H1 (cell line): Measurements from ENCODE around the gene PHLPP1. TPM values are rescaled to one million over a fixed set of nuclear protein-coding genes. Genes with fewer than 3 reads are reported as not detected.

Experiments used
- CTCF ChIA-PET: fragments of 300-600 bp; sonication (Branson Sonifier 250); formaldehyde crosslinking; loops from one replicate; lab custom pipeline; 2021; ENCODE audit not compliant: partially characterized antibody; lab: Charles Lee
- POLR2A ChIA-PET: fragments of 300-600 bp; sonication (Branson Sonifier 250); formaldehyde crosslinking; loops from one replicate; lab custom pipeline; 2021; ENCODE audit warnings: inconsistent platforms; ENCODE audit not compliant: partially characterized antibody; lab: Charles Lee
- DNase-seq, 2 experiments: peaks; one replicate each; pipeline versions ENCODE4 v3.0.0 to v3.0.0-alpha.2; 2010 to 2022; ENCODE audit warnings: low spot score in 2 of 2, low read depth in 1 of 2, mixed read lengths in 1 of 2
- FAIRE-seq: peaks from 2 replicates; lab custom pipeline; 2011; peaks lifted over from hg19 to GRCh38; lab: Jason Lieb, UNC
- H2AFZ ChIP-seq: 2 replicates; pipeline ENCODE4 v1.8.1; 2012; ENCODE audit warnings: low read length, inconsistent platforms
- H2AK5ac ChIP-seq: 2 replicates; pipeline ENCODE4 v1.6.1; 2013; ENCODE audit warnings: low read depth, low read length
- H2BK120ac ChIP-seq: replicated peaks from 2 replicates; pipeline ENCODE3; 2013; ENCODE audit warnings: low read depth, low read length, inconsistent platforms
- H2BK12ac ChIP-seq: 2 replicates; pipeline ENCODE4 v1.6.1; 2013; ENCODE audit warnings: low read depth, low read length
- H2BK15ac ChIP-seq: 2 replicates; pipeline ENCODE4 v1.6.1; 2013; ENCODE audit warnings: low read length
- H2BK20ac ChIP-seq: 2 replicates; pipeline ENCODE4 v1.6.1; 2013; ENCODE audit warnings: low read length
- H2BK5ac ChIP-seq: 2 replicates; pipeline ENCODE4 v1.6.1; 2013; ENCODE audit warnings: low read depth, low read length
- H3K14ac ChIP-seq: 2 replicates; pipeline ENCODE4 v1.6.1; 2013; ENCODE audit warnings: inconsistent platforms; ENCODE audit not compliant: insufficient read length
- H3K18ac ChIP-seq: 2 replicates; pipeline ENCODE4 v1.6.1; 2013; ENCODE audit warnings: low read length; ENCODE audit errors: extremely low read depth
- H3K23ac ChIP-seq: 2 replicates; pipeline ENCODE4 v1.6.1; 2013; ENCODE audit warnings: inconsistent platforms; ENCODE audit not compliant: insufficient read length
- H3K23me2 ChIP-seq: 2 replicates; pipeline ENCODE4 v1.6.1; 2013; ENCODE audit warnings: low read depth, low read length
- H3K27ac ChIP-seq: 2 replicates; pipeline ENCODE4 v1.6.1; 2011; ENCODE audit warnings: low read depth, low read length, inconsistent platforms
- H3K27me3 ChIP-seq, 4 experiments: replicated peaks in 1 of 4; 1 replicate in 1 of 4; 2 replicates in 3 of 4; pipeline versions ENCODE4 v1.6.1 to v1.8.1; 2011 to 2013; ENCODE audit warnings: low read length in 3 of 4, mild to moderate bottlenecking in 3 of 4, inconsistent platforms in 2 of 4, mixed read lengths in 2 of 4, moderate library complexity in 1 of 4; ENCODE audit not compliant: control insufficient read depth in 3 of 4, insufficient read depth in 3 of 4; ENCODE audit errors: extremely low read depth in 1 of 4
- H3K36me3 ChIP-seq, 4 experiments: 2 replicates each; pipeline versions ENCODE4 v1.6.1 to v1.8.1; 2011 to 2013; ENCODE audit warnings: mild to moderate bottlenecking in 4 of 4, low read length in 3 of 4, moderate library complexity in 2 of 4, control low read depth in 1 of 4, inconsistent platforms in 1 of 4; ENCODE audit not compliant: insufficient read depth in 4 of 4, control insufficient read depth in 2 of 4
- H3K4ac ChIP-seq: replicated peaks from 2 replicates; pipeline ENCODE3; 2013; ENCODE audit warnings: low read length, low read depth, mixed read lengths, inconsistent platforms; ENCODE audit not compliant: insufficient read length
- H3K4me1 ChIP-seq, 4 experiments: replicated peaks in 1 of 4; 1 replicate in 1 of 4; 2 replicates in 3 of 4; pipeline versions ENCODE4 v1.6.1 to v1.8.1; 2011 to 2013; ENCODE audit warnings: low read length in 3 of 4, inconsistent platforms in 2 of 4, mixed read lengths in 1 of 4; ENCODE audit not compliant: insufficient read depth in 4 of 4, control insufficient read depth in 3 of 4
- H3K4me2 ChIP-seq, 2 experiments: 2 replicates each; pipeline versions ENCODE4 v1.6.1 to v1.8.1; 2011 to 2013; ENCODE audit warnings: low read depth in 2 of 2, low read length in 2 of 2, control low read depth in 1 of 2, inconsistent platforms in 1 of 2, mild to moderate bottlenecking in 1 of 2; ENCODE audit not compliant: insufficient read depth in 1 of 2
- H3K4me3 ChIP-seq, 4 experiments: fragments of 200-600, 300-600 bp in 1 of 4; sonication (generic), shearing (Covaris generic), sonication (Bioruptor Twin) in 1 of 4; 2 replicates each; pipeline versions ENCODE4 v1.5.1 to v1.8.1; 2011 to 2016; ENCODE audit warnings: low read length in 4 of 4, low read depth in 3 of 4, control low read depth in 2 of 4, inconsistent platforms in 2 of 4, mild to moderate bottlenecking in 2 of 4, mixed read lengths in 1 of 4, moderate library complexity in 1 of 4; ENCODE audit not compliant: insufficient read depth in 2 of 4; ENCODE audit errors: extremely low read depth in 1 of 4
- H3K56ac ChIP-seq: replicated peaks from 2 replicates; pipeline ENCODE3; 2013; ENCODE audit warnings: low read depth, mild to moderate bottlenecking, mixed read lengths, low read length, inconsistent platforms; ENCODE audit not compliant: insufficient read length
- H3K79me1 ChIP-seq: 2 replicates; pipeline ENCODE4 v1.6.1; 2013; ENCODE audit warnings: low read depth, low read length, control low read depth
- H3K79me2 ChIP-seq, 2 experiments: 2 replicates each; pipeline versions ENCODE4 v1.6.1 to v1.8.1; 2012 to 2013; ENCODE audit warnings: low read length in 2 of 2, mild to moderate bottlenecking in 2 of 2, inconsistent platforms in 1 of 2; ENCODE audit not compliant: insufficient read depth in 2 of 2, control insufficient read depth in 1 of 2
- H3K9ac ChIP-seq, 4 experiments: replicated peaks in 1 of 4; 1 replicate in 1 of 4; 2 replicates in 3 of 4; pipeline versions ENCODE4 v1.6.1 to v1.8.1; 2011 to 2013; ENCODE audit warnings: low read depth in 3 of 4, low read length in 3 of 4, control low read depth in 2 of 4, mild to moderate bottlenecking in 2 of 4, moderate library complexity in 2 of 4, inconsistent platforms in 1 of 4; ENCODE audit errors: extremely low read depth in 1 of 4
- H3K9me3 ChIP-seq, 2 experiments: 2 replicates each; pipeline versions ENCODE4 v1.6.1 to v1.8.1; 2012 to 2013; ENCODE audit warnings: mild to moderate bottlenecking in 2 of 2, moderate library complexity in 2 of 2, control low read depth in 1 of 2, inconsistent platforms in 1 of 2, low read depth in 1 of 2, low read length in 1 of 2, mixed read lengths in 1 of 2; ENCODE audit not compliant: insufficient read depth in 2 of 2
- H4K20me1 ChIP-seq, 2 experiments: replicated peaks in 1 of 2; 2 replicates each; pipeline versions ENCODE3 to v1.8.1; 2011 to 2013; ENCODE audit warnings: inconsistent platforms in 2 of 2, low read length in 2 of 2, mild to moderate bottlenecking in 1 of 2; ENCODE audit not compliant: insufficient read depth in 2 of 2, control insufficient read depth in 1 of 2
- H4K5ac ChIP-seq: 2 replicates; pipeline ENCODE4 v1.6.1; 2013; ENCODE audit warnings: low read length, low read depth, mixed read lengths, inconsistent platforms; ENCODE audit not compliant: insufficient read length
- H4K8ac ChIP-seq: 2 replicates; pipeline ENCODE4 v1.8.0; 2013; ENCODE audit warnings: mild to moderate bottlenecking, moderate library complexity, low read length, inconsistent platforms; ENCODE audit not compliant: insufficient read depth; ENCODE audit errors: extremely low read depth
- H4K91ac ChIP-seq: replicated peaks from 2 replicates; pipeline ENCODE3; 2013; ENCODE audit warnings: low read length, mixed read lengths, inconsistent platforms; ENCODE audit not compliant: insufficient read length
- CEBPB ChIP-seq: IDR thresholded peaks from 2 replicates; pipeline ENCODE4 v1.6.1; 2012; ENCODE audit warnings: low read depth, low read length
- EGR1 ChIP-seq: IDR thresholded peaks from 2 replicates; pipeline ENCODE4 v1.6.1; 2011; ENCODE audit warnings: low read depth, low read length, borderline replicate concordance
- KDM1A ChIP-seq: fragments of 200-600, 300-600 bp; sonication (generic); IDR thresholded peaks from 2 replicates; pipeline ENCODE4 v1.7.1; 2016; ENCODE audit warnings: mild to moderate bottlenecking, low read length, borderline replicate concordance
- PHF8 ChIP-seq: fragments of 200-600 bp; sonication (generic); conservative IDR thresholded peaks from 2 replicates; pipeline ENCODE4 v1.7.1; 2012; ENCODE audit warnings: low read depth, mild to moderate bottlenecking, inconsistent platforms, low read length, moderate library complexity
- RFX5 ChIP-seq: IDR thresholded peaks from 2 replicates; pipeline ENCODE4 v1.6.1; 2011; ENCODE audit warnings: low read depth, low read length, improper control_type of control experiment, borderline replicate concordance
- SRF ChIP-seq: IDR thresholded peaks from 2 replicates; pipeline ENCODE4 v1.6.1; 2011; ENCODE audit warnings: mild to moderate bottlenecking, low read depth, low read length, moderate library complexity
- WGBS, 2 experiments: shearing (Covaris generic) in 1 of 2; methylation state at CpG; one replicate each; pipeline versions ENCODE4 v1.1.6 to v1.1.7; 2013 to 2015; ENCODE audit warnings: low lambda C conversion rate in 2 of 2, mixed read lengths in 2 of 2, inconsistent platforms in 1 of 2, low coverage in 1 of 2, missing lambda C conversion rate in 1 of 2; ENCODE audit not compliant: insufficient replicate concordance in 2 of 2, insufficient coverage in 1 of 2, insufficient read length in 1 of 2; ENCODE audit errors: extremely low coverage in 1 of 2, missing lambda C conversion rate in 1 of 2; 5-methylcytosine and 5-hydroxymethylcytosine counted together
- polyA plus RNA-seq, 7 experiments: library from polyadenylated mRNA; depleted of rRNA in 3 of 7; stranded (reverse) in 5 of 7; unstranded in 2 of 7; fragments of >200 nt in 5 of 7; fragments of 200-250 nt in 2 of 7; gene quantifications; 1 replicate in 5 of 7; 2 replicates in 1 of 7; 4 replicates in 1 of 7; pipeline versions ENCODE4 v1.2.1 to v1.2.3, GENCODE V29; 2011 to 2013; ENCODE audit warnings: missing spikeins in 2 of 7, mixed read lengths in 2 of 7
- total RNA-seq: library from RNA; stranded (reverse); fragmentation: NEBNext Ultra II Directional; extraction: Animal tissue kit (Norgen Biotek cat#: 25700); gene quantifications from 2 replicates; pipeline ENCODE4 v1.2.1, GENCODE V29; 2021

The PHLPP1 gene
- total and polyA plus RNA-seq, 2 of the 8 experiments (the other 6 are each of a cell fraction or from before 2014, with no cell fraction given), result 28.0 to 66.3 TPM

DNA sequence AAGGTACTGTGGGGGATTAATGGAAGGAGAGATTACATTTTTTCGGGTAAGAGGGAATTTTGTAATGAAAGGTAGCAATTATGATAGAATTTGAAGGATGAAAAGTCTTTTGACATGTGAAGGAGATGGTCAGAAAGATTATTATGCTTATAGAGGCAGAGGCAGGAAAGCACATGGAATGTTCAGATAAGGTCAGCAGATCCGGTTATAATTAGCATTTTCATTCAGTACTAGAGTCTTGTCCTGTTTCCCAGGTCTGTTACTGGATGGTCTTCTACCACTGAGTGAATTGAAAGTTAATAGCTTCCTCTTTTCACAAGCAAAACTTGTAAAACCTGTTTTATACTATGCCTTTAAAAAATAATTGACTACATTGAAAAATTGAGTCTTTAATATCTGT, 116.9 kb downstream of the PHLPP1 start:
- H2AK5ac ChIP-seq, result no peak overlapping the region
- CTCF ChIA-PET, result interaction anchor here (0.6 to 0.7 kb wide), 4 partner anchors 29 to 238 kb away, joined by 3 read pairs; no protein-coding TSS in a partner anchor
- H3K23me2 ChIP-seq, result peaks cover 2% of the 10 kb centered on the region; the same call in 1 of the 2 replicates
- H3K14ac ChIP-seq, result no peak overlapping the region
- no peaks in the 10 kb centered on the region for H4K20me1 ChIP-seq
- H3K4me3 ChIP-seq, result peak overlapping the region in 1 of 4 experiments; percentile 36; a peak in 1 of 8 replicates
- H4K91ac ChIP-seq, result peak overlapping the region; percentile 59
- H3K23ac ChIP-seq, result no peak overlapping the region
- H3K4ac ChIP-seq, result no peak overlapping the region
- H3K4me1 ChIP-seq, result peaks cover 6 to 22% (median 15%) of the 10 kb centered on the region in 4 experiments; a peak in 6 of 7 replicates
- no peak overlapping the region for H2BK12ac ChIP-seq
- peak overlapping the region; percentile 58; the same call in 1 of the 2 replicates for H3K27ac ChIP-seq
- no peak overlapping the region for H2BK20ac ChIP-seq
- peak overlapping the region; percentile 6 to 43; a peak in 1 of 4 replicates for H3K4me2 ChIP-seq
- POLR2A ChIA-PET, result interaction anchor here (0.8 kb wide), 1 partner anchor 116 kb away, joined by 3 read pairs; no protein-coding TSS in a partner anchor
- H2BK15ac ChIP-seq, result no peak overlapping the region
- no peak overlapping the region for H4K8ac ChIP-seq
- H2BK5ac ChIP-seq, result peak overlapping the region; percentile 55; the same call in 1 of the 2 replicates
- 0 out of 2 replicates have a peak overlapping the region, but pooled peaks have one; percentile 5 for H3K18ac ChIP-seq
- 10 to 100% methylated on average over 1 to 2 of the region's 2 CpGs for WGBS, 2 experiments
- no peak overlapping the region for H3K9ac ChIP-seq
- H2BK120ac ChIP-seq, result peak overlapping the region; percentile 44
- H3K56ac ChIP-seq, result no peak overlapping the region
- H3K27me3 ChIP-seq, result no peaks in the 10 kb centered on the region
- no peak for DNase-seq
- H3K9me3 ChIP-seq, result no peaks in the 10 kb centered on the region
- no peaks in the 10 kb centered on the region for H3K79me1 ChIP-seq
- no peak overlapping the region for H2AFZ ChIP-seq
- TF ChIP-seq KDM1A, result no peak
- TF ChIP-seq SRF, result peak; percentile 57; the same call in 1 of the 2 replicates
- no peak for TF ChIP-seq EGR1
- no peak for TF ChIP-seq RFX5
- no peak for TF ChIP-seq PHF8
- no peak for TF ChIP-seq CEBPB
- H4K5ac ChIP-seq, result peak overlapping the region; percentile 41
- peaks cover 0 to 86% of the 10 kb centered on the region in 2 experiments; a peak in 3 of 4 replicates for H3K79me2 ChIP-seq
- H3K36me3 ChIP-seq, result peaks cover 0 to 8% (median 4%) of the 10 kb centered on the region in 4 experiments; a peak in 3 of 8 replicates
- FAIRE-seq, result no peak
